ENCODE measurements around the gene MKNK2.
A peak's percentile ranks its signal among the peaks of the same experiment; 100 is the strongest.
"Not testable (repeated sequence)": the region's sequence is repeated elsewhere in the genome, so short reads cannot be mapped to it uniquely, and the experiment has no call there.

The MKNK2 gene

DNA sequence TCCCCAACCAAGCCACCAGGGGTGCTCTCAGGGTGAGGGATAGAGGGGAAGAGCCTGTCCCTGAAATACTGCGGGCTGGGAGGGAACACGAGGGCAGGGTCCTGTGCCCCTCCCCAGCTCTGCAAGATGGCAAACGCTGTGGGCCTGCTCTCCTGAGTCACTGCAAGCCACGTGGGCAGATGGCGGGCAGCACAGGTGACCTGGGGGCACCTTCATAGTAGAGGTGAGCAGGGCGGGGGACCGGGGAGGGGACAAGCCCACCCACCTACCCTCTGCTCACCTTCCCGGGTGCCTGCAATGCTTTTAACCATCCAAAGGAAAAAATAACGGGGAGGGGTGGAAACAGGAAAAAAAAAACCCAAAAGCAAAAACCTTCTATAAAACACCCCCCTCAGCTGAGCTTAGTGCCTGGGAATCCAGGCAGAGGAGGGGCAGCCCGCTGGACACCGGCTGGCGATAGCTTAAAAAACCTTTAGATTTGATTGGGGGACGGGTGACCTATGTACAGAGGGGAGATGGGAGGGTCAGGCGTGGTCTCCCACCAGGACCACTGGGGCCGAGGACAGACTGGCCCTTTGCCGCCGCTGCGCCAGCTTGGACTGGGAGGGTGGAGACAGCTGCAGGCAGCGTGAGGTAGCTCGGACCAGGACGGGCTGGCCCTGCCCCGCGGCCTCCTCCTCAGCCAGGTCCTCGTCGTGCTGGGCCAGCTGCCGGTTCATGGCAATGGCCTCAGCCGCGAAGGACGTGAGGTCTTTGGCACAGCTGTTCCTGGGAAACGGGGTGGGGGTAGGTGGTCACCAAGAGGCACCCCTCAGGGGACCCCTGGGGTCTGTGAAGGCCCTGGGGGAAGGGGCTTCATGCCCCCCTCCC is 11.7 kb downstream of the MKNK2 start:
- Histone ChIP-seq H3K36me3 (peaks cover 65% of the 10 kb centered on the region), H3K4me1 (peaks cover 45% of the 10 kb centered on the region), H3K9me3 (peaks cover 11% of the 10 kb centered on the region), H3K4me2 (no peak overlapping the region), H3K9ac (no peak overlapping the region), H3K4me3 (no peak overlapping the region), H4K20me1 (peaks cover 67% of the 10 kb centered on the region), H3K27me3 (no peaks in the 10 kb centered on the region), H3K27ac (no peak overlapping the region)
- TF ChIP-seq Cebpa-rat (IDR thresholded peaks at IDR 0.05): no peak

GRCh38 chr19:2038284-2039088 is 12.6 kb downstream of the MKNK2 start:
- peaks cover 45% of the 10 kb centered on the region for H3K4me1 ChIP-seq
- no peak for TF ChIP-seq Cebpa-rat (IDR thresholded peaks at IDR 0.05)
- no peaks in the 10 kb centered on the region for H3K27me3 ChIP-seq
- H3K4me2 ChIP-seq: no peak overlapping the region
- no peak overlapping the region for H3K4me3 ChIP-seq
- H4K20me1 ChIP-seq: peaks cover 59% of the 10 kb centered on the region
- H3K27ac ChIP-seq: no peak overlapping the region
- H3K36me3 ChIP-seq: peaks cover 57% of the 10 kb centered on the region
- H3K9me3 ChIP-seq: peaks cover 11% of the 10 kb centered on the region
- H3K9ac ChIP-seq: no peak overlapping the region

DNA sequence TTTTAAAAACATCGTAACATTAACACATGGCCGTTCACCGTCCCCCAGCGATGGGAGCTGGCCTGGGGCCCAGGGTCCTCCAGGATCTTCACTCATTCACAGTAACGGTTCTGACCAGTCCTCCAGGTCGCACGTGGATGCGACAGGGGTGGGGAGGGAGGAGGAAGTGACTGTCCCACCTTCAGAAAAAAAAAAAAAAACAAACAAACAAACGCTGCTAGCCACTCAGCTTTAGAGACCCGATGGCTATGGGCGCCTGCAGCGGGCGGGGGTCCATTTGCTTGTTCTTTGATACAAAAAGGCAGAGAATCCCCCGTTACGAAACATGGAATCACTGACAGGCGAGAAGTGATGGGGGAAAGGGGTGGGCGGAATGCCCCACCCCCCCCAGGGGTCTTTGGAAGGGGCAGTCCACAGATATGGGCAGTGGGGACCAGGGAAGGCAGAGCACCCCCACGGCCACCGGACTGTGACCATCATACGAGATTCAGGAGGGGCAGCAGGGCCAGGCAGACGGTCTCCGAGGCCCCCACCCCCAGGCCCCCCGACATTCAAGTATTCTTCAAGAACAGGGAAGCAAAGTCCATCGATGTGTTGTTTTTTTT is 13.3 kb downstream of the MKNK2 start:
- H3K9ac ChIP-seq: no peak overlapping the region

GRCh38 chr19:2036424-2036823 is 14.6 kb downstream of the MKNK2 start:
- H3K4me3 ChIP-seq: no peak overlapping the region
- peaks cover 41% of the 10 kb centered on the region for H3K36me3 ChIP-seq
- TF ChIP-seq Cebpa-rat (IDR thresholded peaks at IDR 0.05): no peak
- H3K27me3 ChIP-seq: no peaks in the 10 kb centered on the region
- no peak overlapping the region for H3K9ac ChIP-seq
- H3K4me2 ChIP-seq: no peak overlapping the region
- peaks cover 45% of the 10 kb centered on the region for H3K4me1 ChIP-seq
- peaks cover 42% of the 10 kb centered on the region for H4K20me1 ChIP-seq
- H3K9me3 ChIP-seq: peaks cover 11% of the 10 kb centered on the region
- H3K27ac ChIP-seq: no peak overlapping the region

More for the DNA sequence above, 13.3 kb downstream of the MKNK2 start:
- H3K36me3 ChIP-seq: peaks cover 50% of the 10 kb centered on the region
- TF ChIP-seq Cebpa-rat (IDR thresholded peaks at IDR 0.05): no peak
- no peak overlapping the region for H3K4me2 ChIP-seq
- no peak overlapping the region for H3K27ac ChIP-seq
- H3K4me3 ChIP-seq: no peak overlapping the region
- H3K9me3 ChIP-seq: peaks cover 11% of the 10 kb centered on the region
- H3K4me1 ChIP-seq: peaks cover 45% of the 10 kb centered on the region
- no peaks in the 10 kb centered on the region for H3K27me3 ChIP-seq
- peaks cover 52% of the 10 kb centered on the region for H4K20me1 ChIP-seq

- Histone ChIP-seq H4K20me1 (peaks cover 33% of the 10 kb centered on the region), H3K27ac (no peak overlapping the region), H3K4me2 (no peak overlapping the region), H3K4me3 (no peak overlapping the region), H3K4me1 (peaks cover 37% of the 10 kb centered on the region), H3K36me3 (peaks cover 32% of the 10 kb centered on the region), H3K9ac (no peak overlapping the region), H3K27me3 (no peaks in the 10 kb centered on the region), H3K9me3 (peaks cover 11% of the 10 kb centered on the region)
- no peak for TF ChIP-seq Cebpa-rat (IDR thresholded peaks at IDR 0.05)
Observed at GRCh38 chr19:2035590-2035991, 15.5 kb downstream of the MKNK2 start.

- H3K27ac ChIP-seq: no peak overlapping the region
- H3K36me3 ChIP-seq: peaks cover 26% of the 10 kb centered on the region
- H3K27me3 ChIP-seq: no peaks in the 10 kb centered on the region
- H3K4me3 ChIP-seq: no peak overlapping the region
- peak overlapping the region; percentile 90 for H3K4me2 ChIP-seq
- H3K4me1 ChIP-seq: peaks cover 33% of the 10 kb centered on the region
- peaks cover 11% of the 10 kb centered on the region for H3K9me3 ChIP-seq
- H3K9ac ChIP-seq: no peak overlapping the region
- H4K20me1 ChIP-seq: peaks cover 27% of the 10 kb centered on the region
- no peak for TF ChIP-seq Cebpa-rat (IDR thresholded peaks at IDR 0.05)
Observed at GRCh38 chr19:2034729-2035589, 16.1 kb downstream of the MKNK2 start.

- Histone ChIP-seq H3K4me1 (peaks cover 34% of the 10 kb centered on the region), H4K20me1 (peaks cover 20% of the 10 kb centered on the region), H3K9me3 (peaks cover 11% of the 10 kb centered on the region), H3K36me3 (peaks cover 19% of the 10 kb centered on the region), H3K4me2 (peak overlapping the region; percentile 90)
- not testable (repeated sequence) for H3K27ac ChIP-seq, H3K9ac ChIP-seq, H3K4me3 ChIP-seq, H3K27me3 ChIP-seq
Observed at GRCh38 chr19:2034253-2034652, 16.8 kb downstream of the MKNK2 start.

- Histone ChIP-seq H3K9ac (peak overlapping the region; percentile 49; the same call in 1 of the 2 replicates), H3K27ac (peak overlapping the region; percentile 42), H3K4me2 (peak overlapping the region; percentile 90), H3K4me1 (peaks cover 39% of the 10 kb centered on the region), H3K36me3 (peaks cover 14% of the 10 kb centered on the region), H4K20me1 (peaks cover 15% of the 10 kb centered on the region; the same call in 1 of the 2 replicates), H3K9me3 (peaks cover 11% of the 10 kb centered on the region), H3K27me3 (no peaks in the 10 kb centered on the region), H3K4me3 (no peak overlapping the region)
- TF ChIP-seq Cebpa-rat (IDR thresholded peaks at IDR 0.05): no peak
Observed at GRCh38 chr19:2033825-2034159, 17.3 kb downstream of the MKNK2 start.
